HepG2 (cell line): ENCODE results near the gene NFKB2. TPM values are rescaled to one million over a fixed set of nuclear protein-coding genes. Genes with fewer than 3 reads are reported as not detected.

Experiments used
- CHD4 ChIP-seq: fragments of 200-600 bp; sonication (generic); IDR thresholded peaks from 2 replicates; pipeline ENCODE4 v1.7.0; 2017; ENCODE audit warnings: mild to moderate bottlenecking, low read length, borderline replicate concordance
- ELF4 ChIP-seq: sonication (generic); formaldehyde crosslinking; IDR thresholded peaks from 2 replicates; pipeline ENCODE4 v1.5.0; 2020; ENCODE audit warnings: missing genetic modification reagents, mild to moderate bottlenecking, moderate library complexity, borderline replicate concordance
- FOXA1 ChIP-seq, 2 experiments: fragments of 450-650 bp in 1 of 2; sonication (generic) in 1 of 2; formaldehyde crosslinking in 1 of 2; IDR thresholded peaks; 2 replicates each; pipeline versions ENCODE4 v1.4.0 to v1.6.1; 2016 to 2020; ENCODE audit warnings: missing genetic modification reagents in 1 of 2
- GATAD2A ChIP-seq: IDR thresholded peaks from 2 replicates; pipeline ENCODE4 v1.6.1; 2016
- SOX13 ChIP-seq, 3 experiments: fragments of 450-650 bp in 1 of 3; sonication (generic) in 1 of 3; formaldehyde crosslinking in 1 of 3; IDR thresholded peaks in 2 of 3; conservative IDR thresholded peaks in 1 of 3; 2 replicates each; pipeline versions ENCODE4 v1.5.0 to v1.6.1; 2016 to 2020; ENCODE audit warnings: antibody characterized with exemption in 1 of 3, mild to moderate bottlenecking in 1 of 3, missing compliant biosample characterization in 1 of 3, missing genetic modification reagents in 1 of 3, moderate library complexity in 1 of 3
- STAT6 ChIP-seq: sonication (generic); formaldehyde crosslinking; IDR thresholded peaks from 2 replicates; pipeline ENCODE4 v1.4.0; 2020; ENCODE audit warnings: missing genetic modification reagents, mild to moderate bottlenecking, borderline replicate concordance
- ZBTB34 ChIP-seq: sonication (generic); formaldehyde crosslinking; IDR thresholded peaks from 2 replicates; pipeline ENCODE4 v1.8.0; 2022; ENCODE audit warnings: mild to moderate bottlenecking, missing genetic modification reagents
- ZMYM4 ChIP-seq: sonication (generic); formaldehyde crosslinking; IDR thresholded peaks from 2 replicates; pipeline ENCODE4 v1.8.1; 2023; ENCODE audit warnings: mild to moderate bottlenecking, missing genetic modification reagents
- ZNF567 ChIP-seq: sonication (generic); formaldehyde crosslinking; IDR thresholded peaks from 2 replicates; pipeline ENCODE4 v1.8.1; 2023; ENCODE audit warnings: mild to moderate bottlenecking, missing genetic modification reagents, borderline replicate concordance
- ZNF614 ChIP-seq: IDR thresholded peaks from 2 replicates; pipeline ENCODE4 v1.6.1; 2018; ENCODE audit warnings: missing biosample characterization, missing genetic modification reagents, inconsistent platforms, borderline replicate concordance
- ZNF891 ChIP-seq: sonication (generic); formaldehyde crosslinking; IDR thresholded peaks from 2 replicates; pipeline ENCODE4 v1.5.0; 2020; ENCODE audit warnings: mild to moderate bottlenecking, missing genetic modification reagents
- ZSCAN30 ChIP-seq: sonication (generic); formaldehyde crosslinking; IDR thresholded peaks from 2 replicates; pipeline ENCODE4 v1.5.0; 2020; ENCODE audit warnings: mild to moderate bottlenecking, missing genetic modification reagents
- polyA plus RNA-seq, 8 experiments: library from polyadenylated mRNA; depleted of rRNA in 3 of 8; stranded (reverse) in 7 of 8; unstranded in 1 of 8; fragments of >200 nt; fragmentation: Illumina TruSeq in 4 of 8; extraction: Trizol in 4 of 8; gene quantifications; 2 replicates each; pipeline versions ENCODE4 v1.2.1 to v1.2.3, GENCODE V29; 2011 to 2016; ENCODE audit warnings: low read depth in 4 of 8, missing spikeins in 1 of 8, mixed read lengths in 1 of 8; ENCODE audit not compliant: insufficient read depth in 1 of 8
- total RNA-seq, 5 experiments: library from RNA; depleted of rRNA; stranded (reverse); fragments of >200 nt; fragmentation: Illumina TruSeq; extraction: Trizol; gene quantifications; 2 replicates each; pipeline ENCODE4 v1.2.3, GENCODE V29; 2016; ENCODE audit warnings: low read depth in 1 of 5
- TF ChIP-seq, protein P1 (sequence below): sonication (generic); formaldehyde crosslinking; conservative IDR thresholded peaks from 2 replicates; pipeline ENCODE4 v1.4.0; 2020; ENCODE audit warnings: missing genetic modification reagents
- TF ChIP-seq, protein P2 (sequence below): sonication (generic); formaldehyde crosslinking; IDR thresholded peaks from 2 replicates; pipeline ENCODE4 v1.4.0; 2020; ENCODE audit warnings: mild to moderate bottlenecking, missing genetic modification reagents
- TF ChIP-seq, protein P3 (sequence below): sonication (generic); formaldehyde crosslinking; IDR thresholded peaks from 2 replicates; pipeline ENCODE4 v1.5.0; 2020; ENCODE audit warnings: missing genetic modification reagents
- TF ChIP-seq, protein P4 (sequence below): sonication (generic); formaldehyde crosslinking; IDR thresholded peaks from 2 replicates; pipeline ENCODE4 v1.4.0; 2020; ENCODE audit warnings: missing genetic modification reagents, borderline replicate concordance

The NFKB2 gene
- total and polyA plus RNA-seq, 2 of the 13 experiments (the other 11 are each of a cell fraction or from before 2014, with no cell fraction given): 7.7 to 12.5 TPM

- TF ChIP-seq ZBTB34 (CRISPR knock-in tag): no peak
- peak; percentile 60; the same call in 1 of the 2 replicates for TF ChIP-seq ZNF567
- TF ChIP-seq, protein P1, sequence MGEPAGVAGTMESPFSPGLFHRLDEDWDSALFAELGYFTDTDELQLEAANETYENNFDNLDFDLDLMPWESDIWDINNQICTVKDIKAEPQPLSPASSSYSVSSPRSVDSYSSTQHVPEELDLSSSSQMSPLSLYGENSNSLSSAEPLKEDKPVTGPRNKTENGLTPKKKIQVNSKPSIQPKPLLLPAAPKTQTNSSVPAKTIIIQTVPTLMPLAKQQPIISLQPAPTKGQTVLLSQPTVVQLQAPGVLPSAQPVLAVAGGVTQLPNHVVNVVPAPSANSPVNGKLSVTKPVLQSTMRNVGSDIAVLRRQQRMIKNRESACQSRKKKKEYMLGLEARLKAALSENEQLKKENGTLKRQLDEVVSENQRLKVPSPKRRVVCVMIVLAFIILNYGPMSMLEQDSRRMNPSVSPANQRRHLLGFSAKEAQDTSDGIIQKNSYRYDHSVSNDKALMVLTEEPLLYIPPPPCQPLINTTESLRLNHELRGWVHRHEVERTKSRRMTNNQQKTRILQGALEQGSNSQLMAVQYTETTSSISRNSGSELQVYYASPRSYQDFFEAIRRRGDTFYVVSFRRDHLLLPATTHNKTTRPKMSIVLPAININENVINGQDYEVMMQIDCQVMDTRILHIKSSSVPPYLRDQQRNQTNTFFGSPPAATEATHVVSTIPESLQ (CRISPR knock-in tag): no peak
- TF ChIP-seq, protein P2, sequence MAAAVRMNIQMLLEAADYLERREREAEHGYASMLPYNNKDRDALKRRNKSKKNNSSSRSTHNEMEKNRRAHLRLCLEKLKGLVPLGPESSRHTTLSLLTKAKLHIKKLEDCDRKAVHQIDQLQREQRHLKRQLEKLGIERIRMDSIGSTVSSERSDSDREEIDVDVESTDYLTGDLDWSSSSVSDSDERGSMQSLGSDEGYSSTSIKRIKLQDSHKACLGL (CRISPR knock-in tag): peak; percentile 38; the same call in 1 of the 2 replicates
- peak; percentile 49; the same call in 1 of the 2 replicates for TF ChIP-seq ZNF614 (CRISPR knock-in tag)
- 0 out of 2 replicates have a peak, but pooled peaks have one; percentile 34 for TF ChIP-seq ELF4 (CRISPR knock-in tag)
- no peak for TF ChIP-seq SOX13 (IDR thresholded peaks at IDR 0.05)
- 0 out of 4 replicates have a peak, but pooled peaks of 1 of the 2 experiments have one; percentile 32 for TF ChIP-seq SOX13 (CRISPR knock-in tag; conservative IDR thresholded peaks at IDR 0.05 in 1 of 2, IDR thresholded peaks at IDR 0.05 in 1 of 2)
- TF ChIP-seq STAT6 (CRISPR knock-in tag): peak; percentile 48; the same call in 1 of the 2 replicates
- TF ChIP-seq CHD4: no peak
- TF ChIP-seq, protein P3, sequence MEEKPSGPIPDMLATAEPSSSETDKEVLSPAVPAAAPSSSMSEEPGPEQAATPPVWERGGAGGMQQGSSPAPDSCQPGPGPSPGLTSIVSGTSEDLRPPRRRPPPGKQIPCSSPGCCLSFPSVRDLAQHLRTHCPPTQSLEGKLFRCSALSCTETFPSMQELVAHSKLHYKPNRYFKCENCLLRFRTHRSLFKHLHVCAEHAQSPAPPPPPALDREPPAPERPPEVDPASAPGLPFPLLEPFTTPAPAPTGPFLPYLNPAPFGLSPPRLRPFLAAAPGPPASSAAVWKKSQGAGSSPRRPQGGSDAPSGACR (CRISPR knock-in tag): no peak
- TF ChIP-seq, protein P4, sequence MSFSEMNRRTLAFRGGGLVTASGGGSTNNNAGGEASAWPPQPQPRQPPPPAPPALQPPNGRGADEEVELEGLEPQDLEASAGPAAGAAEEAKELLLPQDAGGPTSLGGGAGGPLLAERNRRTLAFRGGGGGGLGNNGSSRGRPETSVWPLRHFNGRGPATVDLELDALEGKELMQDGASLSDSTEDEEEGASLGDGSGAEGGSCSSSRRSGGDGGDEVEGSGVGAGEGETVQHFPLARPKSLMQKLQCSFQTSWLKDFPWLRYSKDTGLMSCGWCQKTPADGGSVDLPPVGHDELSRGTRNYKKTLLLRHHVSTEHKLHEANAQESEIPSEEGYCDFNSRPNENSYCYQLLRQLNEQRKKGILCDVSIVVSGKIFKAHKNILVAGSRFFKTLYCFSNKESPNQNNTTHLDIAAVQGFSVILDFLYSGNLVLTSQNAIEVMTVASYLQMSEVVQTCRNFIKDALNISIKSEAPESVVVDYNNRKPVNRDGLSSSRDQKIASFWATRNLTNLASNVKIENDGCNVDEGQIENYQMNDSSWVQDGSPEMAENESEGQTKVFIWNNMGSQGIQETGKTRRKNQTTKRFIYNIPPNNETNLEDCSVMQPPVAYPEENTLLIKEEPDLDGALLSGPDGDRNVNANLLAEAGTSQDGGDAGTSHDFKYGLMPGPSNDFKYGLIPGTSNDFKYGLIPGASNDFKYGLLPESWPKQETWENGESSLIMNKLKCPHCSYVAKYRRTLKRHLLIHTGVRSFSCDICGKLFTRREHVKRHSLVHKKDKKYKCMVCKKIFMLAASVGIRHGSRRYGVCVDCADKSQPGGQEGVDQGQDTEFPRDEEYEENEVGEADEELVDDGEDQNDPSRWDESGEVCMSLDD (CRISPR knock-in tag): peak; percentile 98
- no peak for TF ChIP-seq ZNF891
- TF ChIP-seq GATAD2A (CRISPR knock-in tag): peak; percentile 16
- peak; percentile 78; the same call in 1 of the 2 replicates for TF ChIP-seq ZSCAN30 (CRISPR knock-in tag)
- no peak for TF ChIP-seq FOXA1 (IDR thresholded peaks at IDR 0.05)
- 0 out of 2 replicates have a peak, but pooled peaks have one; percentile 32 for TF ChIP-seq FOXA1 (CRISPR knock-in tag; IDR thresholded peaks at IDR 0.05)
- TF ChIP-seq ZMYM4 (CRISPR knock-in tag): peak; percentile 65; the same call in 1 of the 2 replicates
These were observed 1.3 kb upstream of the NFKB2 start (continued) for GRCh38 chr10:102394079-102394800.
